K562 (cell line): ENCODE measurements around the gene SERPINA3.

Experiments
- CBX1 ChIP-seq: sonication (generic); IDR thresholded peaks from 2 replicates; pipeline ENCODE4 v1.6.1; 2016; ENCODE audit warnings: antibody characterized with exemption, low read depth, mild to moderate bottlenecking
- JUN ChIP-seq, 2 experiments: sonication (generic) in 1 of 2; formaldehyde crosslinking in 1 of 2; IDR thresholded peaks; 2 replicates each; pipeline versions ENCODE4 v1.6.1 to v1.8.0; 2012 to 2022; ENCODE audit warnings: borderline replicate concordance in 2 of 2, mild to moderate bottlenecking in 2 of 2, improper control_type of control experiment in 1 of 2, low read depth in 1 of 2, low read length in 1 of 2, missing genetic modification reagents in 1 of 2
- SIN3A ChIP-seq, 2 experiments: fragments of 150-350 bp in 1 of 2; IDR thresholded peaks; 2 replicates each; pipeline ENCODE4 v1.6.1; 2011 to 2016; ENCODE audit warnings: borderline replicate concordance in 2 of 2, low read depth in 2 of 2, low read length in 2 of 2, mild to moderate bottlenecking in 2 of 2, moderate library complexity in 2 of 2; ENCODE audit not compliant: control insufficient read depth in 1 of 2
- ZNF561 ChIP-seq: fragments of 450-650 bp; formaldehyde crosslinking; conservative IDR thresholded peaks from 2 replicates; pipeline ENCODE4 v1.4.0; 2020; ENCODE audit warnings: mild to moderate bottlenecking, moderate library complexity
- ZSCAN29 ChIP-seq: fragments of 450-650 bp; IDR thresholded peaks from 2 replicates; pipeline ENCODE4 v1.6.1; 2017
- TF ChIP-seq, protein P1 (sequence below), 2 experiments: fragments of 450-650 bp; conservative IDR thresholded peaks; 2 replicates each; pipeline ENCODE4 v1.6.1; 2017; ENCODE audit warnings: mild to moderate bottlenecking in 2 of 2, moderate library complexity in 2 of 2
- TF ChIP-seq, protein P2 (sequence below): fragments of 250-450 bp; sonication (Bioruptor Pico); IDR thresholded peaks from 2 replicates; pipeline ENCODE4 v1.5.0; 2022; ENCODE audit warnings: mild to moderate bottlenecking

DNA sequence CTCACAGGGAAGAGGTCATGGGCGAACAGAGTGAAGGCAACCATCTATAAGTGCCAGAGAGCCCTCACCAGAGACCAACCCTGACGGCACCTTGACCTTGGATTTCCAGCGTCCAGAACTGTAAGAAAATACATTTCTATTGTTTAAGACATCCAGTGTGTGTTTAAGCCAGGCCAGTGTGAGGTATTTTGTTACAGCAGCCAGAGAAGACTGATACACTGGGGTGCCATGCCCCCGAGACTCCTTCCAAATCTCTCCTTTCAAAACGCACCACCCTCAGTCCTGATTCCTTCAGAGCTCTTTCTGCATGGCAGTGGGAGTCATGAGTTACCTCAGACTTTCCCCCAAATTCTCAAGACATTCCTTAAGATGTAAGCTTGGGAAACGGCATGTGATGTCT, 33.5 kb upstream of the SERPINA3 start:
- TF ChIP-seq SIN3A (IDR thresholded peaks at IDR 0.05; ENCODE audit: borderline replicate concordance in 2 of 2, control insufficient read depth in 1 of 2, low read depth in 2 of 2, low read length in 2 of 2) (no peak), ZNF561 (CRISPR knock-in tag) (no peak), JUN (IDR thresholded peaks at IDR 0.05; ENCODE audit: borderline replicate concordance, low read depth, low read length) (no peak), JUN (CRISPR knock-in tag; IDR thresholded peaks at IDR 0.05; ENCODE audit: borderline replicate concordance) (no peak), CBX1 (no peak), ZSCAN29 (no peak)
- TF ChIP-seq, protein P1, sequence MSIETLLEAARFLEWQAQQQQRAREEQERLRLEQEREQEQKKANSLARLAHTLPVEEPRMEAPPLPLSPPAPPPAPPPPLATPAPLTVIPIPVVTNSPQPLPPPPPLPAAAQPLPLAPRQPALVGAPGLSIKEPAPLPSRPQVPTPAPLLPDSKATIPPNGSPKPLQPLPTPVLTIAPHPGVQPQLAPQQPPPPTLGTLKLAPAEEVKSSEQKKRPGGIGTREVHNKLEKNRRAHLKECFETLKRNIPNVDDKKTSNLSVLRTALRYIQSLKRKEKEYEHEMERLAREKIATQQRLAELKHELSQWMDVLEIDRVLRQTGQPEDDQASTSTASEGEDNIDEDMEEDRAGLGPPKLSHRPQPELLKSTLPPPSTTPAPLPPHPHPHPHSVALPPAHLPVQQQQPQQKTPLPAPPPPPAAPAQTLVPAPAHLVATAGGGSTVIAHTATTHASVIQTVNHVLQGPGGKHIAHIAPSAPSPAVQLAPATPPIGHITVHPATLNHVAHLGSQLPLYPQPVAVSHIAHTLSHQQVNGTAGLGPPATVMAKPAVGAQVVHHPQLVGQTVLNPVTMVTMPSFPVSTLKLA (conservative IDR thresholded peaks at IDR 0.05) = no peak
- TF ChIP-seq, protein P2, sequence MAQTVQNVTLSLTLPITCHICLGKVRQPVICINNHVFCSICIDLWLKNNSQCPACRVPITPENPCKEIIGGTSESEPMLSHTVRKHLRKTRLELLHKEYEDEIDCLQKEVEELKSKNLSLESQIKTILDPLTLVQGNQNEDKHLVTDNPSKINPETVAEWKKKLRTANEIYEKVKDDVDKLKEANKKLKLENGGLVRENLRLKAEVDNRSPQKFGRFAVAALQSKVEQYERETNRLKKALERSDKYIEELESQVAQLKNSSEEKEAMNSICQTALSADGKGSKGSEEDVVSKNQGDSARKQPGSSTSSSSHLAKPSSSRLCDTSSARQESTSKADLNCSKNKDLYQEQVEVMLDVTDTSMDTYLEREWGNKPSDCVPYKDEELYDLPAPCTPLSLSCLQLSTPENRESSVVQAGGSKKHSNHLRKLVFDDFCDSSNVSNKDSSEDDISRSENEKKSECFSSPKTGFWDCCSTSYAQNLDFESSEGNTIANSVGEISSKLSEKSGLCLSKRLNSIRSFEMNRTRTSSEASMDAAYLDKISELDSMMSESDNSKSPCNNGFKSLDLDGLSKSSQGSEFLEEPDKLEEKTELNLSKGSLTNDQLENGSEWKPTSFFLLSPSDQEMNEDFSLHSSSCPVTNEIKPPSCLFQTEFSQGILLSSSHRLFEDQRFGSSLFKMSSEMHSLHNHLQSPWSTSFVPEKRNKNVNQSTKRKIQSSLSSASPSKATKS (CRISPR knock-in tag) = no peak
